Measurements from ENCODE around the gene POU6F1.
A peak's percentile ranks its signal among the peaks of the same experiment; 100 is the strongest.

DNA sequence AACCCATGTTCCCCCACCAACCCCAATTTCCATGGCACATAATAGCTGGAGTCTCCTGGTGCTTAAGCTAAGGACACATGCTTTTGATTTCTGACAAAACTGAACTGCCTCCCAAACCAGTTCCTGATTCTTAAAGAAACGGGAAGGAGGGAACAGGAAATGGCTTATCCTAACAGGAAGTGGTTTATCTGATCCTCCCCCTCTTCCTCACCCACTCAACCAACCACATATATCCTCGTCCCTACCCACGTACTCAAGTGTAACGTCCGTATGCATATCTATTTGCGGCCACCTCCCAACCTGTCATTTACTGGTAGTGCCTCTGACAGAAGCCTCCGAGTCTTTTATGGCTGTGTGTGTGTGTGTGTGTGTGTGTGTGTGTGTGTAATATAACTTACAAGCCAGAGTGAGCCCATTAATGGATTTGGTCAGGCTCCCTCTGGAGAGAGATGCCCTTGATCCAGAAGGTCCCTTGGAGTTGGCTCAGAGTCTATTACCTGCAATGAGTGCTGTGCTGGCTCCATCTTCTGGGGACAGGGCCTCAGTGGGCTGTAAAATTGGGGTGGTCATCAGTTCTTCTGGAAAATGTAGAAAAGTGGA, 28.5 kb upstream of the POU6F1 start:
- TF ChIP-seq, protein P1, sequence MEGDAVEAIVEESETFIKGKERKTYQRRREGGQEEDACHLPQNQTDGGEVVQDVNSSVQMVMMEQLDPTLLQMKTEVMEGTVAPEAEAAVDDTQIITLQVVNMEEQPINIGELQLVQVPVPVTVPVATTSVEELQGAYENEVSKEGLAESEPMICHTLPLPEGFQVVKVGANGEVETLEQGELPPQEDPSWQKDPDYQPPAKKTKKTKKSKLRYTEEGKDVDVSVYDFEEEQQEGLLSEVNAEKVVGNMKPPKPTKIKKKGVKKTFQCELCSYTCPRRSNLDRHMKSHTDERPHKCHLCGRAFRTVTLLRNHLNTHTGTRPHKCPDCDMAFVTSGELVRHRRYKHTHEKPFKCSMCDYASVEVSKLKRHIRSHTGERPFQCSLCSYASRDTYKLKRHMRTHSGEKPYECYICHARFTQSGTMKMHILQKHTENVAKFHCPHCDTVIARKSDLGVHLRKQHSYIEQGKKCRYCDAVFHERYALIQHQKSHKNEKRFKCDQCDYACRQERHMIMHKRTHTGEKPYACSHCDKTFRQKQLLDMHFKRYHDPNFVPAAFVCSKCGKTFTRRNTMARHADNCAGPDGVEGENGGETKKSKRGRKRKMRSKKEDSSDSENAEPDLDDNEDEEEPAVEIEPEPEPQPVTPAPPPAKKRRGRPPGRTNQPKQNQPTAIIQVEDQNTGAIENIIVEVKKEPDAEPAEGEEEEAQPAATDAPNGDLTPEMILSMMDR (conservative IDR thresholded peaks at IDR 0.05; ENCODE audit: low read length), result peak; percentile 66
- TF ChIP-seq EZH2phosphoT487 (IDR thresholded peaks at IDR 0.05; ENCODE audit: borderline replicate concordance, low read depth, low read length), result no peak
